T1000 (cell line): Measurements from ENCODE around the gene FUT7.
"Not testable (repeated sequence)": the region's sequence is repeated elsewhere in the genome, so short reads cannot be mapped to it uniquely, and the experiment has no call there.

Experiments used
- DNase-seq: peaks from one replicate; lab custom pipeline; 2025; ENCODE audit warnings: mixed read lengths; lab: John Stamatoyannopoulos, UW

The FUT7 gene

GRCh38 chr9:137033481-137033880 lies 1.6 kb upstream of the FUT7 start:
- not testable (repeated sequence) for DNase-seq

GRCh38 chr9:137032858-137033257 lies 970 bp upstream of the FUT7 start:
- no peak for DNase-seq

- DNase-seq, result no peak
Observed at GRCh38 chr9:137030538-137031527, 1.1 kb downstream of the FUT7 start.

GRCh38 chr9:137030006-137030405 lies 1.9 kb downstream of the FUT7 start:
- DNase-seq, result no peak

GRCh38 chr9:137029058-137029936 lies 2.6 kb downstream of the FUT7 start:
- peak; percentile 49 for DNase-seq

- peak; percentile 15 for DNase-seq
Observed at GRCh38 chr9:137028263-137029057, 3.4 kb downstream of the FUT7 start.

GRCh38 chr9:137027369-137028262 lies 4.3 kb downstream of the FUT7 start, which contains the start of gene ABCA2:
ABCA2 (minus strand) TSS chr9:137028237; CDS start chr9:137028140, 97 bp downstream.
- no peak for DNase-seq

GRCh38 chr9:137026828-137027227 lies 5.1 kb downstream of the FUT7 start:
- DNase-seq, result no peak

GRCh38 chr9:137026384-137026783 lies 5.5 kb downstream of the FUT7 start:
- no peak for DNase-seq

- DNase-seq, result no peak
Observed at GRCh38 chr9:137025517-137025966, 6.3 kb downstream of the FUT7 start.

GRCh38 chr9:137023583-137023991 lies 8.3 kb downstream of the FUT7 start:
- DNase-seq, result no peak

GRCh38 chr9:137023157-137023556 lies 8.7 kb downstream of the FUT7 start:
- no peak for DNase-seq

GRCh38 chr9:137022662-137023008 lies 9.3 kb downstream of the FUT7 start:
- no peak for DNase-seq

- peak; percentile 79 for DNase-seq
Observed at GRCh38 chr9:137021979-137022661, 9.8 kb downstream of the FUT7 start.

GRCh38 chr9:137021568-137021978 lies 10.3 kb downstream of the FUT7 start:
- no peak for DNase-seq

GRCh38 chr9:137020771-137021567 lies 10.9 kb downstream of the FUT7 start:
- DNase-seq, result no peak

- no peak for DNase-seq
Observed at GRCh38 chr9:137019891-137020683, 11.8 kb downstream of the FUT7 start.
